Uterus (tissue), 4 donors: ENCODE results near the gene GPR55. TPM values are rescaled to one million over a fixed set of nuclear protein-coding genes. Genes with fewer than 3 reads are reported as not detected.
A peak's percentile ranks its signal among the peaks of the same experiment; 100 is the strongest.

Experiments
- DNase-seq, 2 donors: peaks; one replicate each; pipeline ENCODE4 v3.0.0-alpha.2; 2019 to 2020
- H3K27ac ChIP-seq, 2 donors: fragments of 200-600 bp; sonication (generic); 1 replicate in 1 of 2; 2 replicates in 1 of 2; pipeline ENCODE4 v1.5.1; 2016 to 2018
- H3K27me3 ChIP-seq, 2 donors: fragments of 200-600 bp; sonication (generic); one replicate each; pipeline ENCODE4 v1.5.1; 2018 to 2019; ENCODE audit warnings: control low read depth in 1 of 2
- H3K36me3 ChIP-seq, 2 donors: fragments of 200-600 bp; sonication (generic); one replicate each; pipeline ENCODE4 v1.5.1; 2019; ENCODE audit warnings: control low read depth in 1 of 2
- H3K4me1 ChIP-seq, 2 donors: fragments of 200-600 bp; sonication (generic); one replicate each; pipeline ENCODE4 v1.5.1; 2018 to 2019; ENCODE audit warnings: control low read depth in 1 of 2
- H3K4me3 ChIP-seq, 2 donors: fragments of 200-600 bp; sonication (generic); 1 replicate in 1 of 2; 2 replicates in 1 of 2; pipeline ENCODE4 v1.5.1; 2018 to 2019; ENCODE audit warnings: mild to moderate bottlenecking in 1 of 2
- H3K9me3 ChIP-seq, 2 donors: fragments of 200-600 bp; sonication (generic); one replicate each; pipeline ENCODE4 v1.5.1; 2019; ENCODE audit warnings: control low read depth in 1 of 2
- POLR2A ChIP-seq, 2 donors: fragments of 450-650 bp; IDR thresholded peaks; one replicate each; pipeline ENCODE4 v1.6.1; 2016; ENCODE audit warnings: antibody characterized with exemption in 2 of 2, mild to moderate bottlenecking in 1 of 2, moderate library complexity in 1 of 2
- intact Hi-C: fragments of 100-400 bp; cut with DNase I; formaldehyde crosslinking; loops from one replicate; pipeline ENCODE4 v1.15.1; 2023; ENCODE audit warnings: low total_unique reads
- total RNA-seq, 4 donors: library from RNA; depleted of rRNA in 3 of 4; stranded (reverse); fragments of >200 nt in 3 of 4; gene quantifications; one replicate each; pipeline versions ENCODE4 v1.1.0 to v1.2.4, GENCODE V29; 2014 to 2023
- TF ChIP-seq, protein P1 (sequence below), 4 experiments: fragments of 200-600 bp in 2 of 4; fragments of 450-650 bp in 2 of 4; sonication (generic) in 2 of 4; IDR thresholded peaks; one replicate each; pipeline ENCODE4 v1.5.1; 2016 to 2019; ENCODE audit warnings: antibody characterized with exemption in 4 of 4, mild to moderate bottlenecking in 2 of 4, moderate library complexity in 1 of 4
- donor health status: DM: yes; HTN: yes; CAD: no.

Gene GPR55
- total RNA-seq, 4 donors from 2014 or later, result not detected

DNA sequence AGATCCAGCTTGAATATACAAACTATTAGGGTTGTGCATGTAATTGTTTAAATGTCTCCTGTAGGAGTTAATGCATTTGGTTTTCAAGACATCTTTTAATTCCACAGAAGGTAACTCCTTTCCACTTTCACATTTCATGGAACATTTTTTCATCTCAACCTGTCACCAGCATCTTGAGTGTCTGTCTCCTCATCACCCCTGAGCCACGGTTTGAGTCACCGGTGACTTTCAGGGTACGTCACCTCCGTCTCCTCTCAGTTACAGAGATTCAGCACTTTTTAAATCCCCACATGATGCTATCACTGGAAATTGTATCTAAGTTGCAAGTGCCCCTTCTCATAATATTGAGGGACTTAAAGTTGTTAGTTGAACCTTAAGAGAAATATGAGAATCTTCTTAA, 25.3 kb downstream of the GPR55 start:
- Histone ChIP-seq H3K4me1 (no peaks in the 10 kb centered on the region), H3K36me3 (no peaks in the 10 kb centered on the region), H3K9me3 (no peaks in the 10 kb centered on the region), H3K27me3 (no peaks in the 10 kb centered on the region), H3K27ac (no peak overlapping the region), H3K4me3 (no peak overlapping the region)
- DNase-seq, result no peak
- intact Hi-C loops, result no loop called here
- TF ChIP-seq, protein P1, sequence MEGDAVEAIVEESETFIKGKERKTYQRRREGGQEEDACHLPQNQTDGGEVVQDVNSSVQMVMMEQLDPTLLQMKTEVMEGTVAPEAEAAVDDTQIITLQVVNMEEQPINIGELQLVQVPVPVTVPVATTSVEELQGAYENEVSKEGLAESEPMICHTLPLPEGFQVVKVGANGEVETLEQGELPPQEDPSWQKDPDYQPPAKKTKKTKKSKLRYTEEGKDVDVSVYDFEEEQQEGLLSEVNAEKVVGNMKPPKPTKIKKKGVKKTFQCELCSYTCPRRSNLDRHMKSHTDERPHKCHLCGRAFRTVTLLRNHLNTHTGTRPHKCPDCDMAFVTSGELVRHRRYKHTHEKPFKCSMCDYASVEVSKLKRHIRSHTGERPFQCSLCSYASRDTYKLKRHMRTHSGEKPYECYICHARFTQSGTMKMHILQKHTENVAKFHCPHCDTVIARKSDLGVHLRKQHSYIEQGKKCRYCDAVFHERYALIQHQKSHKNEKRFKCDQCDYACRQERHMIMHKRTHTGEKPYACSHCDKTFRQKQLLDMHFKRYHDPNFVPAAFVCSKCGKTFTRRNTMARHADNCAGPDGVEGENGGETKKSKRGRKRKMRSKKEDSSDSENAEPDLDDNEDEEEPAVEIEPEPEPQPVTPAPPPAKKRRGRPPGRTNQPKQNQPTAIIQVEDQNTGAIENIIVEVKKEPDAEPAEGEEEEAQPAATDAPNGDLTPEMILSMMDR (IDR thresholded peaks at IDR 0.05), result no peak
- TF ChIP-seq POLR2A (IDR thresholded peaks at IDR 0.05), result no peak

DNA sequence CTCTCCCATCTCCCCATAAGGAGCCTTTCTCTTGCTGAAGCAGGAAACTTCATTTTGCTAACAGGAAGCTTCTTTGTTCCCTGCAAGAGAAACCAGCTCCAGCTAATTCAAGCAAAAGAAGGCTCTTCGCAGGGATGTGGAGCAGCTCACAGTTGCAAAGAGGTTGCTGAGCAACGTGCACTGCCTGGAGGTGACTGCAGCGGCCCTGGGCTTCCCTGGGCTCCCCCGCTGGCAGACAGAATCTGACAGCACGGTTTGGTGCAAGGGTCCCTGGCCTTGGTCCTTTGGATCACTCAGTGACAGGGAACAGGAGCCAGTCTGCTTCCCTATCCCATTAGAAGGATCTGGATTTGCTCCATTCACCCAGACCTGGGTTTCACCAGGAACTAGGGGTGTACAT, 25.8 kb downstream of the GPR55 start:
- Histone ChIP-seq H3K36me3 (no peaks in the 10 kb centered on the region), H3K27ac (no peak overlapping the region), H3K9me3 (no peaks in the 10 kb centered on the region), H3K4me3 (no peak overlapping the region), H3K27me3 (no peaks in the 10 kb centered on the region), H3K4me1 (no peaks in the 10 kb centered on the region)
- DNase-seq, result no peak
- TF ChIP-seq POLR2A (IDR thresholded peaks at IDR 0.05), result no peak
- TF ChIP-seq, protein P1 (IDR thresholded peaks at IDR 0.05), result no peak
- intact Hi-C loops, result no loop called here

DNA sequence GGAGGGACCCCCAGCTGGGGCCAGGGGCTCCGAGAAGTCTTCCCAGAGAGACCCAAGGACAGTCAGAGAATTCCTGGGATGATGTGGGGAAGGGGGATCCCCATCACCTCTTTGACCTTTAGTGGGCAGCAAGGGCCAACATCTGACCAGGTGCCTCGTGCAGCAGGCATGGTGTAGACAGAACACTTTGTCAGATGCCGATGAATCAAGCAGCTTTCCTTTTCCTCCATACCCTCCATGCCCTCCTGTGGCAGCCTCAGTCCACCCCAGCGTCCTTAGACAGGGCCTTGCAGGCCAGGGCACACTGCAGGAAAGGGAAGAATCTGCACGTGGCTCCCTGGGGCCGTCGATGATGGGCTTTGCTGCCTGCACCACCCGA, 26.3 kb downstream of the GPR55 start:
- TF ChIP-seq, protein P1 (IDR thresholded peaks at IDR 0.05), result no peak
- TF ChIP-seq POLR2A (IDR thresholded peaks at IDR 0.05), result no peak
- DNase-seq, result peak in 1 of 2 donors; percentile 2
- intact Hi-C loops, result no loop called here

DNA sequence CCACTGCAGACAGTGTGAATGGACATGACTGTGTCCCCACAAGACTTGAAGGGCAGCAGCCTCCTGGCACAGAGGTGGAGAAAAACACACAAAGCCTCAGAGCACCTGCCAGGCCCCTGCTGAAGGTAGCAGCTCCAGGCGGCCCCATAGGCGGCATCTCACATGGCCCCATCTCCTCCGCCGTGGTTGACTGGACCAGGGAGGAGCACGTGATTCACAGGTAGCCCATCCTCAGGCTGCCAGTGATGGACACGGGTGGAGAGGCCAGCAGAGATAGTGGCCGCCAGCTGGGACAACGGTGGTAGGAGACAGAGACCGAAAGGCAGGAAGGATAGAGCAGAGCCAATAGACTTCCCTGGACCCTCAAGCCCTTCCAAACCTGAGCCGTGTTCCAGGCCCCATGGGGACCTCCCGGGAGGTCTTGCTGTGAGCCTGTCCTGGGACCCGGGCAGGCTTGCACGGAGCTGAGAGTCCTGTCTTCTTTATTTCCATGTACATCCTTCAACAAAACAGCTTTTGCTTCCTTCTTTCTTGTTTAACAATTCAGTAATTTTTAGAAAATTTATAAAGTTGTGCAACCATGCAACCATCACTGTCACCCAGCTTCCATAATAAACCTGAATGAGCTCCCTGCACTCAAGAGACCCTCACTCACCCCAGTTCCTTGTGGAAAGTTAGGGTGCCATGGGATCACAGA, 26.9 kb downstream of the GPR55 start:
- intact Hi-C loops, result no loop called here
- H3K4me1 ChIP-seq, result no peaks in the 10 kb centered on the region
- H3K36me3 ChIP-seq, result no peaks in the 10 kb centered on the region
- no peaks in the 10 kb centered on the region for H3K9me3 ChIP-seq
- no peak for TF ChIP-seq POLR2A (IDR thresholded peaks at IDR 0.05)
- TF ChIP-seq, protein P1 (IDR thresholded peaks at IDR 0.05), result no peak
- DNase-seq, result peak in 1 of 2 donors; percentile 8
- H3K4me3 ChIP-seq, result no peak overlapping the region
- no peaks in the 10 kb centered on the region for H3K27me3 ChIP-seq
- no peak overlapping the region for H3K27ac ChIP-seq

More for the DNA sequence above, 26.3 kb downstream of the GPR55 start:
- H3K27ac ChIP-seq, result no peak overlapping the region
- no peaks in the 10 kb centered on the region for H3K27me3 ChIP-seq
- H3K4me3 ChIP-seq, result no peak overlapping the region
- H3K9me3 ChIP-seq, result no peaks in the 10 kb centered on the region
- no peaks in the 10 kb centered on the region for H3K36me3 ChIP-seq
- no peaks in the 10 kb centered on the region for H3K4me1 ChIP-seq

DNA sequence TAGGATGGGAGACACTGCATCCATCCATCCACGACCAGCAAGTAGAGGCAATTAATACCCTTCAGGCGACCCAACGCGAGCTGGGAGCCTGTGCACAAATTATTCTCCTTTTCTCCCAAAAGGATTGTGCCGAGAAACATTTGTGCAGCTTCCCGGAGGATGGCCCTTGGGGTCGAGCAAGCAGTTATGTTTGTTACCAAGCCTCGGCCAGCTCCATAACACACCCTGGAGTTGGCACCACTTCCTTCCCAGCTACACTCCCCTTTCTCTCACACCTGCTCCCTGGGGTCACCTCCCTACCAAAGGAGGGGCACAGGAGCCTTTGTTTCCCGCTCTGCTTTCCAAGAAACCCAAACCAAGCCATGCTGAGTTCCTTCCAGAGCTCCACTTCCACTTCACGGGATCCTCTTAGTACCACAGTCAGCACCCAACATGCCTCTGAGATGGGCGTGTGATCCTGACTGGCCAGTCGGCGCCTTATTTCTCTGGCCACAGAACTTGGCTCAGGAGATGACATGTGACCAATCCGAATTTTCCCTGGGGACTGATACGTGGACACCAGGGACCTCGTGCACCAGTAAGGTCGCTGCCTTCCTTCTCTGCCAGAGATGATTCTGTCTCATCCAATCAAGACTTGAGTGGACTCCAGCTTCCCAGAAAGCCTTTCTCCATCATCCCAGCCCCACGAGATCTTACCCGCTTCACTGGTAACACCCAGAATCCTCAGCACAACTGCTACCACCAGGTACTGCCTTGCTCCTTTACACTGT, 28.5 kb downstream of the GPR55 start:
- intact Hi-C loops, result no loop called here
- no peak for DNase-seq
- TF ChIP-seq POLR2A (IDR thresholded peaks at IDR 0.05), result no peak
- TF ChIP-seq, protein P1 (IDR thresholded peaks at IDR 0.05), result no peak
- Histone ChIP-seq H3K36me3 (no peaks in the 10 kb centered on the region), H3K9me3 (no peaks in the 10 kb centered on the region), H3K4me3 (no peak overlapping the region), H3K27me3 (no peaks in the 10 kb centered on the region), H3K27ac (no peak overlapping the region), H3K4me1 (no peaks in the 10 kb centered on the region)
